AG20443 (cell line): ENCODE data around the gene FAM162B.
"Not testable (repeated sequence)": the region's sequence is repeated elsewhere in the genome, so short reads cannot be mapped to it uniquely, and the experiment has no call there.

ENCODE experiments used
- DNase-seq: peaks from one replicate; pipeline ENCODE4 v3.0.0; 2012; ENCODE audit warnings: low spot score, mixed read lengths

The FAM162B gene

GRCh38 chr6:116764961-116765841 is at the start of gene FAM162B:
Gene FAM162B (minus strand): TSS chr6:116765719. CDS start chr6:116765576, 143 bp downstream.
- peak; percentile 49 for DNase-seq

- no peak for DNase-seq
Measured at GRCh38 chr6:116812051-116812650, 46.6 kb upstream of the FAM162B start.

- no peak for DNase-seq
Measured at GRCh38 chr6:116801971-116802370, 36.5 kb upstream of the FAM162B start.

- DNase-seq, result no peak
Measured at GRCh38 chr6:116799945-116800344, 34.4 kb upstream of the FAM162B start.

- DNase-seq, result no peak
Measured at GRCh38 chr6:116797585-116797984, 32.1 kb upstream of the FAM162B start.

- no peak for DNase-seq
Measured at GRCh38 chr6:116793224-116793623, 27.7 kb upstream of the FAM162B start.

GRCh38 chr6:116783852-116784251 is 18.3 kb upstream of the FAM162B start:
- DNase-seq, result no peak

GRCh38 chr6:116779573-116780164 is 14.2 kb upstream of the FAM162B start:
- DNase-seq, result peak; percentile 29

- DNase-seq, result no peak
Measured at GRCh38 chr6:116773886-116774285, 8.4 kb upstream of the FAM162B start.

GRCh38 chr6:116772450-116772849 is 6.9 kb upstream of the FAM162B start:
- no peak for DNase-seq

GRCh38 chr6:116767715-116768114 is 2.2 kb upstream of the FAM162B start:
- no peak for DNase-seq

GRCh38 chr6:116766506-116767176 is 1.1 kb upstream of the FAM162B start:
- no peak for DNase-seq

GRCh38 chr6:116764629-116764960 is 924 bp downstream of the FAM162B start:
- DNase-seq, result no peak

GRCh38 chr6:116763906-116764628 is 1.5 kb downstream of the FAM162B start:
- DNase-seq, result no peak

- DNase-seq, result no peak
Measured at GRCh38 chr6:116763048-116763447, 2.5 kb downstream of the FAM162B start.

- no peak for DNase-seq
Measured at GRCh38 chr6:116762235-116762634, 3.3 kb downstream of the FAM162B start.

- no peak for DNase-seq
Measured at GRCh38 chr6:116761779-116762178, 3.7 kb downstream of the FAM162B start.

GRCh38 chr6:116745176-116745575 is 20.3 kb downstream of the FAM162B start:
- no peak for DNase-seq

- no peak for DNase-seq
Measured at GRCh38 chr6:116741571-116741970, 23.9 kb downstream of the FAM162B start.

GRCh38 chr6:116740486-116740885 is 25.0 kb downstream of the FAM162B start:
- DNase-seq, result not testable (repeated sequence)

- DNase-seq, result no peak
Measured at GRCh38 chr6:116737004-116737403, 28.5 kb downstream of the FAM162B start.

- DNase-seq, result no peak
Measured at GRCh38 chr6:116730513-116730912, 35.0 kb downstream of the FAM162B start.
